ENCODE measurements around the gene INPP1. TPM values are rescaled to one million over a fixed set of nuclear protein-coding genes. Genes with fewer than 3 reads are reported as not detected.
"Not testable (repeated sequence)": the region's sequence is repeated elsewhere in the genome, so short reads cannot be mapped to it uniquely, and the experiment has no call there.

INPP1 gene
- total RNA-seq, 2 donors from 2014 or later: 35.3 to 39.2 TPM

- H3K27me3 ChIP-seq: no peaks in the 10 kb centered on the region
- H3K4me3 ChIP-seq: no peak overlapping the region
- no peak overlapping the region for H3K27ac ChIP-seq
- no peaks in the 10 kb centered on the region for H3K4me1 ChIP-seq
- H3K9me3 ChIP-seq: no peaks in the 10 kb centered on the region
- H3K36me3 ChIP-seq: no peaks in the 10 kb centered on the region
- intact Hi-C loops (cut with DNase I): no loop called here
- H3K9ac ChIP-seq (ENCODE audit: low read depth in 2 of 2, low read length in 2 of 2): no peak overlapping the region
- no peak for DNase-seq
- TF ChIP-seq, protein P1, sequence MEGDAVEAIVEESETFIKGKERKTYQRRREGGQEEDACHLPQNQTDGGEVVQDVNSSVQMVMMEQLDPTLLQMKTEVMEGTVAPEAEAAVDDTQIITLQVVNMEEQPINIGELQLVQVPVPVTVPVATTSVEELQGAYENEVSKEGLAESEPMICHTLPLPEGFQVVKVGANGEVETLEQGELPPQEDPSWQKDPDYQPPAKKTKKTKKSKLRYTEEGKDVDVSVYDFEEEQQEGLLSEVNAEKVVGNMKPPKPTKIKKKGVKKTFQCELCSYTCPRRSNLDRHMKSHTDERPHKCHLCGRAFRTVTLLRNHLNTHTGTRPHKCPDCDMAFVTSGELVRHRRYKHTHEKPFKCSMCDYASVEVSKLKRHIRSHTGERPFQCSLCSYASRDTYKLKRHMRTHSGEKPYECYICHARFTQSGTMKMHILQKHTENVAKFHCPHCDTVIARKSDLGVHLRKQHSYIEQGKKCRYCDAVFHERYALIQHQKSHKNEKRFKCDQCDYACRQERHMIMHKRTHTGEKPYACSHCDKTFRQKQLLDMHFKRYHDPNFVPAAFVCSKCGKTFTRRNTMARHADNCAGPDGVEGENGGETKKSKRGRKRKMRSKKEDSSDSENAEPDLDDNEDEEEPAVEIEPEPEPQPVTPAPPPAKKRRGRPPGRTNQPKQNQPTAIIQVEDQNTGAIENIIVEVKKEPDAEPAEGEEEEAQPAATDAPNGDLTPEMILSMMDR (IDR thresholded peaks at IDR 0.05): no peak
These were observed 39.0 kb upstream of the INPP1 start for GRCh38 chr2:190304404-190304803.

- Histone ChIP-seq H3K27ac (no peak overlapping the region), H3K9ac (ENCODE audit: low read depth in 2 of 2, low read length in 2 of 2) (no peak overlapping the region), H3K36me3 (no peaks in the 10 kb centered on the region), H3K4me3 (no peak overlapping the region), H3K27me3 (no peaks in the 10 kb centered on the region), H3K4me1 (no peaks in the 10 kb centered on the region), H3K9me3 (no peaks in the 10 kb centered on the region)
- TF ChIP-seq, protein P1 (IDR thresholded peaks at IDR 0.05): no peak
- intact Hi-C loops (cut with DNase I): no loop called here
- no peak for DNase-seq
These were observed 35.4 kb upstream of the INPP1 start for GRCh38 chr2:190308031-190308430.

DNA sequence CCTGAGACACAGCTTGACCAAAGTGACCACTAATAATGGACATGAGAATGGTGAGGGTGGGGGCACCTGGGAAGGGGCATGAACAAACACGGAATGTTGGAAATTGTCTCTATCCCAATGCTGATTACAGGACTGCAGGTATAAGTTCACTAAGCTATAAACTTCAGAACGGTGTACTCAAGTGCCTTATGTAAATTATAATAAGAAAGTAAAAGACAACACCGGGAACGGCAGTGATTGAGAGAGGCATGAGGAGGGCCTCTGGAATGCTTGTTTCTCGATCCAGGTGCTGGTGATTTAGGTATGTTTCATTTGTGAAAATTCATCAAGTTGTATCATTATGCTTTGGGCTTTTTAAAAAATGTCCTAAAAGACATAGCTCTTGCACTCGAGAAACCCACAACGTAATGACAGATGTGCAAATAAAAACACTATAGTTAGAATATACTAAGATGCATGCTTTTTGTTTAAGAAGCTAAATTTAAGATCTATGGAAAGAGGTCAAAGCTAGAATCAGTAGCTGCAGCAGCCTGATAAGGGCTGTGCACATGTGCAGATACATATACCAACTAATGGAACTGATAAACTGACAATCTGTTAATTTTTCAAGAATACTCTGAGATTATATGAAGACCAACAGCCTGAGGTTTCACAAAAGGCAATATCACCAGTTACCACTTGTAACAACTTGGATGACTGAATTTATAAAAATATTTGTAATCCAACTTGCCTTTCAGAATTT is 31.3 kb upstream of the INPP1 start:
- H3K4me3 ChIP-seq: no peak overlapping the region
- H3K27me3 ChIP-seq: no peaks in the 10 kb centered on the region
- H3K9ac ChIP-seq (ENCODE audit: low read depth in 2 of 2, low read length in 2 of 2): no peak overlapping the region
- TF ChIP-seq, protein P1 (IDR thresholded peaks at IDR 0.05): no peak
- no peaks in the 10 kb centered on the region for H3K9me3 ChIP-seq
- no peak overlapping the region for H3K27ac ChIP-seq
- DNase-seq: no peak
- H3K36me3 ChIP-seq: no peaks in the 10 kb centered on the region
- H3K4me1 ChIP-seq: no peaks in the 10 kb centered on the region
- intact Hi-C loops (cut with DNase I): loop anchor here (10.0 kb wide), 1 partner anchor 227 kb away; no protein-coding TSS in a partner anchor

DNA sequence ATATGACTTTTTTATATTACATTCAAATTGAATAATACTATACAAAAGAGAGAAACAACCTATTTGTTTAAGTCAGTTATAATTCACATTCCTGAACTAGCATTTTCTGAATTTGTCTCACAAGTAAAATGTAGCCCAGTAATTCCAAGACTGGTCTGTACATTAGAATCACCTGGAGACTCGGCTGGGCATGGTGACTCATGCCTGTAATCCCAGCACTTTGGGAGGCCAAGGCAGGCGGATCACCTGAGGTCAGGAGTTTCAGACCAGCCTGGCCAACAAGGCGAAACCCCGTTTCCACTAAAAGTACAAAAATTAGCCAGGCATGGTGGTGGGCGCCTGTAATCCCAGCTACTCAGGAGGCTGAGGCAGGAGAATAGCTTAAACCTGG is 30.8 kb upstream of the INPP1 start:
- not testable (repeated sequence) for H3K4me3 ChIP-seq; H3K4me1 ChIP-seq; H3K9ac ChIP-seq (ENCODE audit: low read depth in 2 of 2, low read length in 2 of 2); H3K36me3 ChIP-seq; H3K27ac ChIP-seq; H3K27me3 ChIP-seq; H3K9me3 ChIP-seq
- intact Hi-C loops (cut with DNase I): loop anchor here (10.0 kb wide), 1 partner anchor 228 kb away; no protein-coding TSS in a partner anchor
- peak; percentile 46 for DNase-seq

DNA sequence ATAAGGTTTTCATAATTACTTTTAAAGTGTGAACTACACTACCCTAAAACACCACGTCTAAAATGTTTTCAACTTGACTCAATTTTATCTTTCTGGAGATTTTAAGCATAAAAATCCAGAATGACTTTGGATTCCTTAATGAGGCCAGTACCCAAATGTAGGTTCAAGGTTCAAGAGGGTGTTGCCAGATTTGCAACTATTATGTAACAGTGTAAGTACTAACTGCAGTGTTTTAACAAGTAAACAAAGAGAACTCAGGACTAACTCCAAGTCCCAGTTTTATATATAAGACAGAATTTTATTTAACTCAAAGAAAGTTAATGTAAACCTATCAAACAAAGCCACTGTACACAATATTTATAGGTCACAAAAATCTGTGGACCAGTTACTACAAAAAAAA is 29.5 kb upstream of the INPP1 start:
- Histone ChIP-seq H3K9me3 (no peaks in the 10 kb centered on the region), H3K9ac (ENCODE audit: low read depth in 2 of 2, low read length in 2 of 2) (no peak overlapping the region), H3K27ac (no peak overlapping the region), H3K4me3 (no peak overlapping the region), H3K36me3 (no peaks in the 10 kb centered on the region), H3K27me3 (no peaks in the 10 kb centered on the region), H3K4me1 (peaks cover 3% of the 10 kb centered on the region)
- TF ChIP-seq, protein P1 (IDR thresholded peaks at IDR 0.05): no peak
- peak; percentile 25 for DNase-seq
- intact Hi-C loops (cut with DNase I): loop anchor here (10.0 kb wide), 1 partner anchor 229 kb away; no protein-coding TSS in a partner anchor

DNA sequence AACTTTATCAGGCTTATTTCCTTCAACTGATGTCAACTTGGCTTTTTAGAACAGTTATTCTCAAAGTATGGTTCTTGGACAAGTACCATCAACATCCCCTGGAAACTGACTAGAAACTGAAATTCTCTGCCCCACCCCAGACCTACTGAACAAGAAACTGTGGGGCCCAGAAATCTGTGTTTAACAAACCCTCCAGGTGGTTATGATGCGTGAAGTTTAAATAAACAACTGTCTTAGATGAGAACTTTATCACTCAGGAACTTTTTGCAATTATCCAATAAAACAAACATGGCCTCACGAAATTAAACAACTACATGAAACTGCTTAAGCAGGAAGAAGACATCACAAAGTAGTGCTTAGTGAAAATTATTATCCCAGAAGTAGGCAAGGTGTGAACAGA is 28.1 kb upstream of the INPP1 start:
- Histone ChIP-seq H3K9ac (ENCODE audit: low read depth in 2 of 2, low read length in 2 of 2) (no peak overlapping the region), H3K9me3 (no peaks in the 10 kb centered on the region), H3K4me1 (peaks cover 3% of the 10 kb centered on the region), H3K27ac (no peak overlapping the region), H3K27me3 (no peaks in the 10 kb centered on the region), H3K36me3 (no peaks in the 10 kb centered on the region), H3K4me3 (no peak overlapping the region)
- TF ChIP-seq, protein P1 (IDR thresholded peaks at IDR 0.05): no peak
- intact Hi-C loops (cut with DNase I): loop anchor here (10.0 kb wide), 1 partner anchor 230 kb away; no protein-coding TSS in a partner anchor
- DNase-seq: no peak
